ENCODE data around the gene ANXA2. TPM values are rescaled to one million over a fixed set of nuclear protein-coding genes. Genes with fewer than 3 reads are reported as not detected.
A peak's percentile ranks its signal among the peaks of the same experiment; 100 is the strongest.
"Not testable (repeated sequence)": the region's sequence is repeated elsewhere in the genome, so short reads cannot be mapped to it uniquely, and the experiment has no call there.

ANXA2 gene
- total RNA-seq, 5 donors from 2014 or later (not counting 1 experiment from before 2014, with no cell fraction given), result 59.4 to 223 (median 159) TPM

GRCh38 chr15:60414016-60414682 is 16.4 kb upstream of the ANXA2 start:
- ATAC-seq (replicated peaks in 1 of 4) (no peak), DNase-seq (no peak)
- WGBS (ENCODE audit: insufficient coverage), result 52% methylated on average over 5 of the region's 10 CpGs
- Mint-ChIP-seq H3K27me3 (no peaks in the 10 kb centered on the region), H3K36me3 (no peaks in the 10 kb centered on the region), H3K4me1 (peaks cover under 1 to 2% (median 2%) of the 10 kb centered on the region in 3 donors), H3K4me3 (no peak overlapping the region), H3K27ac (no peak overlapping the region), H3K9me3 (no peaks in the 10 kb centered on the region)
- no peaks in the 10 kb centered on the region for H3K36me3 ChIP-seq (ENCODE audit: control insufficient read depth in 2 of 2, extremely low read depth in 1 of 2, insufficient read depth in 1 of 2, low read length in 1 of 2)
- no peaks in the 10 kb centered on the region for H3K9me3 ChIP-seq
- H3K4me1 ChIP-seq (ENCODE audit: control insufficient read depth in 1 of 2, extremely low read depth in 1 of 2, insufficient read depth in 2 of 2, low read length in 2 of 2), result peaks cover 0 to 2% of the 10 kb centered on the region in 2 experiments
- ChIA-PET POLR2A (no interaction called here), CTCF (no interaction called here)
- no peak overlapping the region for H3K4me3 ChIP-seq (ENCODE audit: control insufficient read depth in 1 of 2, extremely low read depth in 1 of 2, low read length in 1 of 2)
- H3K27ac ChIP-seq (ENCODE audit: low read length), result no peak overlapping the region
- H3K27me3 ChIP-seq (replicated peaks in 1 of 2; ENCODE audit: control insufficient read depth in 2 of 2, extremely low read depth in 1 of 2, insufficient read depth in 2 of 2, low read length in 1 of 2), result no peaks in the 10 kb centered on the region

DNA sequence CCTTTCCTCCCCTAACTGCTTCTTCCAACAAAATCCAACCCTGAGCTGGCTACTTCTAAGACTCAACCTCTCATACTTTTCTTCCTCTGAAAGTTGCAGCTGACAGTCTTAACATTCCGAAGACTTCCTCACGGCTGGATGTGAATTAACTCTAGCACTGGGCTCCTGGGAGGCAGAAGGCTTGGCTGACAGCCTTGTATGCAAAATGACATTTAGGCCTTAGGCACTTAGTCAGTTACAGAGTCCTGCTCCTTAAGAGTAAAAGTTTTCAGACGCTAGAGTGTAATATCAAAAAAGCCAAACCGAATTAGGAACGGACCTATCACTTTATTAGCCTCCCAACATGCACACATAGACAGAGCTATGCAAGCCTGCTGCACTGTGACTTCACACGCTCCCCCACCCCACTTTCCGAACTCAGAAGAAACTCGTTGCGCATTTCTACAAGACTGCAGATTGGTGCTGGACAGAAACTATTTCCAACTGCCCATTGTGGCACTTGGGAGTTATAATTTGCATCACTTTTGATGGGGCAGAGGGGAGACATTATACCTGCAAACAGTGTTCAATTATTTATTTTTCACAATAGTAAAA is 15.5 kb upstream of the ANXA2 start:
- Histone ChIP-seq H3K4me1 (ENCODE audit: control insufficient read depth in 1 of 2, extremely low read depth in 1 of 2, insufficient read depth in 2 of 2, low read length in 2 of 2) (peaks cover 3 to 5% of the 10 kb centered on the region in 2 experiments), H3K9me3 (no peaks in the 10 kb centered on the region), H3K4me3 (ENCODE audit: control insufficient read depth in 1 of 2, extremely low read depth in 1 of 2, low read length in 1 of 2) (no peak overlapping the region), H3K36me3 (ENCODE audit: control insufficient read depth in 2 of 2, extremely low read depth in 1 of 2, insufficient read depth in 1 of 2, low read length in 1 of 2) (no peaks in the 10 kb centered on the region), H3K27me3 (replicated peaks in 1 of 2; ENCODE audit: control insufficient read depth in 2 of 2, extremely low read depth in 1 of 2, insufficient read depth in 2 of 2, low read length in 1 of 2) (no peaks in the 10 kb centered on the region), H3K27ac (ENCODE audit: low read length) (no peak overlapping the region)
- no peaks in the 10 kb centered on the region for H3K36me3 Mint-ChIP-seq
- H3K27me3 Mint-ChIP-seq, result no peaks in the 10 kb centered on the region
- DNase-seq (no peak), ATAC-seq (replicated peaks in 1 of 4) (no peak)
- CTCF ChIA-PET, result no interaction called here
- POLR2A ChIA-PET, result no interaction called here
- peaks cover 0 to 3% (median 0%) of the 10 kb centered on the region in 3 donors for H3K9me3 Mint-ChIP-seq
- 80% methylated on average over 8 of the region's 9 CpGs for WGBS (ENCODE audit: insufficient coverage)
- H3K4me1 Mint-ChIP-seq, result peaks cover 8 to 10% (median 10%) of the 10 kb centered on the region in 3 donors
- no peak overlapping the region for H3K4me3 Mint-ChIP-seq
- no peak overlapping the region for H3K27ac Mint-ChIP-seq

- not testable (repeated sequence) for ATAC-seq (replicated peaks in 1 of 4); H3K4me3 Mint-ChIP-seq; H3K27ac ChIP-seq (ENCODE audit: low read length)
These were observed 15.0 kb upstream of the ANXA2 start for GRCh38 chr15:60412807-60413206.

GRCh38 chr15:60411774-60412425 is 14.1 kb upstream of the ANXA2 start:
- H3K9me3 ChIP-seq, result no peaks in the 10 kb centered on the region
- peaks cover 7% of the 10 kb centered on the region in 2 experiments for H3K4me1 ChIP-seq (ENCODE audit: control insufficient read depth in 1 of 2, extremely low read depth in 1 of 2, insufficient read depth in 2 of 2, low read length in 2 of 2)
- Mint-ChIP-seq H3K9me3 (peaks cover 0 to 3% (median 0%) of the 10 kb centered on the region in 3 donors), H3K36me3 (no peaks in the 10 kb centered on the region), H3K4me1 (peaks cover 14 to 17% (median 15%) of the 10 kb centered on the region in 3 donors), H3K27ac (no peak overlapping the region), H3K27me3 (no peaks in the 10 kb centered on the region), H3K4me3 (no peak overlapping the region)
- ATAC-seq (replicated peaks in 1 of 4), result no peak
- no peaks in the 10 kb centered on the region for H3K36me3 ChIP-seq (ENCODE audit: control insufficient read depth in 2 of 2, extremely low read depth in 1 of 2, insufficient read depth in 1 of 2, low read length in 1 of 2)
- no peak overlapping the region for H3K4me3 ChIP-seq (ENCODE audit: control insufficient read depth in 1 of 2, extremely low read depth in 1 of 2, low read length in 1 of 2)
- WGBS (ENCODE audit: insufficient coverage), result 86% methylated on average over 7 of the region's 9 CpGs
- H3K27me3 ChIP-seq (replicated peaks in 1 of 2; ENCODE audit: control insufficient read depth in 2 of 2, extremely low read depth in 1 of 2, insufficient read depth in 2 of 2, low read length in 1 of 2), result no peaks in the 10 kb centered on the region
- POLR2A ChIA-PET, result interaction anchor here in 1 of 2 donors (0.6 kb wide), 1 partner anchor 18 kb away, joined by 4 read pairs; no protein-coding TSS in a partner anchor
- CTCF ChIA-PET, result interaction anchor here in 1 of 2 donors (0.6 kb wide), 1 partner anchor 10 kb away, joined by 4 read pairs; no protein-coding TSS in a partner anchor
- DNase-seq, result no peak
- H3K27ac ChIP-seq (ENCODE audit: low read length), result no peak overlapping the region

More at GRCh38 chr15:60412807-60413206, 15.0 kb upstream of the ANXA2 start:
- H3K9me3 Mint-ChIP-seq; H3K36me3 ChIP-seq (ENCODE audit: control insufficient read depth in 2 of 2, extremely low read depth in 1 of 2, insufficient read depth in 1 of 2, low read length in 1 of 2); H3K4me1 ChIP-seq (ENCODE audit: control insufficient read depth in 1 of 2, extremely low read depth in 1 of 2, insufficient read depth in 2 of 2, low read length in 2 of 2); CTCF ChIA-PET; H3K27me3 Mint-ChIP-seq; H3K27me3 ChIP-seq (replicated peaks in 1 of 2; ENCODE audit: control insufficient read depth in 2 of 2, extremely low read depth in 1 of 2, insufficient read depth in 2 of 2, low read length in 1 of 2); DNase-seq; H3K9me3 ChIP-seq; H3K27ac Mint-ChIP-seq; H3K4me3 ChIP-seq (ENCODE audit: control insufficient read depth in 1 of 2, extremely low read depth in 1 of 2, low read length in 1 of 2); H3K36me3 Mint-ChIP-seq: not testable (repeated sequence)
- POLR2A ChIA-PET, result interaction anchor here in 1 of 2 donors (0.6 kb wide), 1 partner anchor 18 kb away, joined by 4 read pairs; no protein-coding TSS in a partner anchor
- peaks cover 13 to 15% (median 13%) of the 10 kb centered on the region in 3 donors for H3K4me1 Mint-ChIP-seq
- 100% methylated on average over 3 of the region's 21 CpGs for WGBS (ENCODE audit: insufficient coverage)

- H3K4me1 ChIP-seq (ENCODE audit: control insufficient read depth in 1 of 2, extremely low read depth in 1 of 2, insufficient read depth in 2 of 2, low read length in 2 of 2); H3K9me3 Mint-ChIP-seq; H3K9me3 ChIP-seq; DNase-seq; H3K36me3 ChIP-seq (ENCODE audit: control insufficient read depth in 2 of 2, extremely low read depth in 1 of 2, insufficient read depth in 1 of 2, low read length in 1 of 2); H3K4me3 Mint-ChIP-seq; H3K36me3 Mint-ChIP-seq; H3K27ac Mint-ChIP-seq; CTCF ChIA-PET; H3K27me3 ChIP-seq (replicated peaks in 1 of 2; ENCODE audit: control insufficient read depth in 2 of 2, extremely low read depth in 1 of 2, insufficient read depth in 2 of 2, low read length in 1 of 2); H3K27ac ChIP-seq (ENCODE audit: low read length); H3K4me3 ChIP-seq (ENCODE audit: control insufficient read depth in 1 of 2, extremely low read depth in 1 of 2, low read length in 1 of 2); H3K27me3 Mint-ChIP-seq; ATAC-seq (replicated peaks in 1 of 4): not testable (repeated sequence)
- H3K4me1 Mint-ChIP-seq, result peaks cover 14 to 22% (median 15%) of the 10 kb centered on the region in 3 donors
- WGBS (ENCODE audit: insufficient coverage), result 60% methylated on average over 1 of the region's 9 CpGs
- POLR2A ChIA-PET, result interaction anchor here in 1 of 2 donors (0.6 kb wide), 2 partner anchors 50 to 59 kb away, joined by 3 read pairs; no protein-coding TSS in a partner anchor
These were observed 12.6 kb upstream of the ANXA2 start for GRCh38 chr15:60410350-60410749.

GRCh38 chr15:60408463-60408981 is 10.7 kb upstream of the ANXA2 start:
- Mint-ChIP-seq H3K36me3 (no peaks in the 10 kb centered on the region), H3K4me3 (peak overlapping the region in 1 of 3 donors; percentile 11), H3K9me3 (peaks cover 0 to 3% (median 0%) of the 10 kb centered on the region in 3 donors), H3K4me1 (peaks cover 14 to 22% (median 15%) of the 10 kb centered on the region in 3 donors), H3K27ac (peak overlapping the region; percentile 41 to 86), H3K27me3 (no peaks in the 10 kb centered on the region)
- no peaks in the 10 kb centered on the region for H3K36me3 ChIP-seq (ENCODE audit: control insufficient read depth in 2 of 2, extremely low read depth in 1 of 2, insufficient read depth in 1 of 2, low read length in 1 of 2)
- ChIA-PET POLR2A (interaction anchor here in 1 of 2 donors (0.6 kb wide), 1 partner anchor 10 kb away, joined by 6 read pairs; no protein-coding TSS in a partner anchor), CTCF (no interaction called here)
- H3K9me3 ChIP-seq, result no peaks in the 10 kb centered on the region
- H3K27ac ChIP-seq (ENCODE audit: low read length), result peak overlapping the region; percentile 43
- H3K4me1 ChIP-seq (ENCODE audit: control insufficient read depth in 1 of 2, extremely low read depth in 1 of 2, insufficient read depth in 2 of 2, low read length in 2 of 2), result peaks cover 7% of the 10 kb centered on the region in 2 experiments
- DNase-seq (peak in 1 of 35 experiments; percentile 37), ATAC-seq (replicated peaks in 1 of 4) (peak; percentile 66 to 97 (median 91))
- no peaks in the 10 kb centered on the region for H3K27me3 ChIP-seq (replicated peaks in 1 of 2; ENCODE audit: control insufficient read depth in 2 of 2, extremely low read depth in 1 of 2, insufficient read depth in 2 of 2, low read length in 1 of 2)
- no peak overlapping the region for H3K4me3 ChIP-seq (ENCODE audit: control insufficient read depth in 1 of 2, extremely low read depth in 1 of 2, low read length in 1 of 2)
